Small intestine (tissue), 7 donors: ENCODE data around the gene ZMIZ2. TPM values are rescaled to one million over a fixed set of nuclear protein-coding genes. Genes with fewer than 3 reads are reported as not detected.

Source experiments
- DNase-seq, 2 donors: peaks; one replicate each; pipeline versions ENCODE4 v3.0.0 to v3.0.0-alpha.2; 2013
- FAIRE-seq: peaks from 2 replicates; lab custom pipeline; 2012; peaks lifted over from hg19 to GRCh38; lab: Jason Lieb, UNC
- H3K27ac ChIP-seq, 3 donors: one replicate each; pipeline ENCODE4 v1.5.1; 2013; ENCODE audit warnings: low read length in 2 of 3, mild to moderate bottlenecking in 2 of 3, control low read depth in 1 of 3, inconsistent platforms in 1 of 3, low read depth in 1 of 3, moderate library complexity in 1 of 3
- H3K27me3 ChIP-seq, 3 donors: one replicate each; pipeline ENCODE4 v1.6.1; 2013; ENCODE audit warnings: low read length in 3 of 3, inconsistent platforms in 1 of 3; ENCODE audit not compliant: control insufficient read depth in 3 of 3, insufficient read depth in 3 of 3
- H3K36me3 ChIP-seq, 3 donors: one replicate each; pipeline ENCODE4 v1.6.1; 2013; ENCODE audit warnings: low read length in 3 of 3, inconsistent platforms in 1 of 3, low read depth in 1 of 3, mild to moderate bottlenecking in 1 of 3, moderate library complexity in 1 of 3; ENCODE audit not compliant: control insufficient read depth in 3 of 3, insufficient read depth in 2 of 3
- H3K4me1 ChIP-seq, 3 donors: one replicate each; pipeline ENCODE4 v1.6.1; 2013; ENCODE audit warnings: low read length in 2 of 3, inconsistent platforms in 1 of 3, low read depth in 1 of 3, mild to moderate bottlenecking in 1 of 3, moderate library complexity in 1 of 3; ENCODE audit not compliant: control insufficient read depth in 3 of 3, insufficient read depth in 2 of 3
- H3K4me3 ChIP-seq, 3 donors: one replicate each; pipeline ENCODE4 v1.5.1; 2013; ENCODE audit warnings: low read length in 3 of 3, control low read depth in 1 of 3, inconsistent platforms in 1 of 3, low read depth in 1 of 3, mild to moderate bottlenecking in 1 of 3, moderate library complexity in 1 of 3
- H3K9me3 ChIP-seq, 2 donors: one replicate each; pipeline ENCODE4 v1.6.1; 2013; ENCODE audit warnings: low read depth in 1 of 2, low read length in 1 of 2; ENCODE audit not compliant: control insufficient read depth in 2 of 2, insufficient read depth in 1 of 2
- WGBS, 3 donors: extraction: QIAGEN DNeasy Blood & Tissue Kit; methylation state at CpG; one replicate each; pipeline ENCODE4 v1.1.7; 2013; 5-methylcytosine and 5-hydroxymethylcytosine counted together
- polyA plus RNA-seq, 4 donors: library from polyadenylated mRNA; stranded (reverse) in 3 of 4; unstranded in 1 of 4; fragments of 200-250 nt in 3 of 4; fragments of 120-200 nt in 1 of 4; gene quantifications; one replicate each; pipeline versions ENCODE4 v1.2.1 to v1.2.3, GENCODE V29; 2013
- donor health status: healthy with polysubstance abuse.
- donor health status: control.
- donor health status: control.
- donor health status: Bipolar disorder and iron deficiency.
- donor health status: healthy.

Gene ZMIZ2
- polyA plus RNA-seq, 4 donors = 18.9 to 75.2 (median 37.6) TPM

DNA sequence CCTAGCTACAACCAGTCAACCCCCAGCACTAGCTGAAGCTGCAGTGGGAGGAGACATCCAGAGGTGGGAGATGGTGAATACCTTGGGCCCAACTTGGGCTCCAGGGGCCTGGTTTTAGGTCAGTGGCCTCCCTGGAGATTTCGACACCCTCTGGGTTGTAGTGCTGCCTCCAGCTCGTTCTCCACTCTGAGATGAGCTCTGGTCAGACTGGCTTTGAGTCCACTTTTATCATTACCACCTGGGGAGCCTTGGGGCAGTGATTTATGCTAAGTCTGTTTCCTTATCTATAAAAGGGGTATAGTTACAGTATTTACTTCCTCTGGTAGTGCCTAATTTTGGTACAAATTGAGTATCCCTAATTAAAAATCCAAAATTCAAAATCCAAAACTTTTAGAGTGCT is 70.6 kb downstream of the ZMIZ2 start:
- Histone ChIP-seq H3K4me3 (no peak overlapping the region), H3K9me3 (no peaks in the 10 kb centered on the region), H3K4me1 (no peaks in the 10 kb centered on the region), H3K27ac (no peak overlapping the region), H3K27me3 (no peaks in the 10 kb centered on the region), H3K36me3 (peaks cover 0 to 2% (median 0%) of the 10 kb centered on the region in 3 donors)
- FAIRE-seq = no peak
- DNase-seq = no peak
- WGBS, 3 donors = 79 to 84% (median 80%) methylated on average over 2 of the region's 2 CpGs

Other genes starting within 250 kb of the ZMIZ2 start
- 100 to 1,000 TPM in 1 of 4 donors, 10 to 100 TPM in 3; 39.9 to 108 (median 57.3) TPM for gene NPC1L1, start 207.5 kb upstream of the ZMIZ2 start, polyA plus RNA-seq
- 100 to 1,000 TPM in 2 of 4 donors, 10 to 100 TPM in 2; 62.2 to 359 (median 207) TPM for gene DDX56, start 174.9 kb upstream of the ZMIZ2 start, polyA plus RNA-seq
- 100 to 1,000 TPM in 1 of 4 donors, 10 to 100 TPM in 3; 64.8 to 166 (median 80.0) TPM for gene TMED4, start 166.6 kb upstream of the ZMIZ2 start, polyA plus RNA-seq
- gene OGDH, start 142.2 kb upstream of the ZMIZ2 start, polyA plus RNA-seq = 100 to 1,000 TPM in 2 of 4 donors, 10 to 100 TPM in 2; 66.8 to 136 (median 112) TPM
- gene PPIA, start 47.8 kb downstream of the ZMIZ2 start, polyA plus RNA-seq = 1,000 to 10,000 TPM; 1,389 to 4,480 (median 2,811) TPM
- 100 to 1,000 TPM in 2 of 4 donors, 10 to 100 TPM in 2; 76.7 to 159 (median 110) TPM for gene H2AZ2, start 99.2 kb downstream of the ZMIZ2 start, polyA plus RNA-seq
- 10 to 100 TPM in 1 of 4 donors, 1 to 10 TPM in 3; 4.1 to 20.9 (median 6.3) TPM for gene PURB, start 136.7 kb downstream of the ZMIZ2 start, polyA plus RNA-seq
- gene MYO1G, start 230.2 kb downstream of the ZMIZ2 start, polyA plus RNA-seq = 1 to 10 TPM; 1.3 to 4.1 (median 1.9) TPM